Mesothelial cell of epicardium (in vitro differentiated cells): ENCODE measurements around the gene B3GNT5. TPM values are rescaled to one million over a fixed set of nuclear protein-coding genes. Genes with fewer than 3 reads are reported as not detected.

Experiments
- DNase-seq, 2 experiments: peaks; one replicate each; pipeline ENCODE4 v3.0.0; 2021; ENCODE audit warnings: low spot score in 2 of 2; ENCODE audit not compliant: unreplicated experiment in 2 of 2
- H3K27ac Mint-ChIP-seq: 2 replicates; pipeline ENCODE4 v1.8.0; 2021; ENCODE audit warnings: mixed read lengths
- H3K27me3 Mint-ChIP-seq: 2 replicates; pipeline ENCODE4 v1.8.0; 2021; ENCODE audit warnings: low read depth, mixed read lengths
- H3K36me3 Mint-ChIP-seq: 2 replicates; pipeline ENCODE4 v1.8.0; 2021; ENCODE audit warnings: mixed read lengths
- H3K4me1 Mint-ChIP-seq: 2 replicates; pipeline ENCODE4 v1.8.0; 2021; ENCODE audit warnings: mixed read lengths
- H3K4me3 Mint-ChIP-seq: 2 replicates; pipeline ENCODE4 v1.8.0; 2021; ENCODE audit warnings: mild to moderate bottlenecking, moderate library complexity, mixed read lengths
- H3K9me3 Mint-ChIP-seq: 2 replicates; pipeline ENCODE4 v1.8.0; 2021; ENCODE audit warnings: mixed read lengths
- CTCF ChIP-seq: fragments of 200-600 bp; sonication (generic); IDR thresholded peaks from one replicate; pipeline ENCODE4 v1.5.0; 2021; ENCODE audit warnings: antibody characterized with exemption; ENCODE audit not compliant: unreplicated experiment
- total RNA-seq: library from RNA; stranded (reverse); gene quantifications from 3 replicates; pipeline ENCODE4 v1.2.1, GENCODE V29; 2021

B3GNT5 gene
- total RNA-seq, 1 donor from 2014 or later: 29.1 TPM

DNA sequence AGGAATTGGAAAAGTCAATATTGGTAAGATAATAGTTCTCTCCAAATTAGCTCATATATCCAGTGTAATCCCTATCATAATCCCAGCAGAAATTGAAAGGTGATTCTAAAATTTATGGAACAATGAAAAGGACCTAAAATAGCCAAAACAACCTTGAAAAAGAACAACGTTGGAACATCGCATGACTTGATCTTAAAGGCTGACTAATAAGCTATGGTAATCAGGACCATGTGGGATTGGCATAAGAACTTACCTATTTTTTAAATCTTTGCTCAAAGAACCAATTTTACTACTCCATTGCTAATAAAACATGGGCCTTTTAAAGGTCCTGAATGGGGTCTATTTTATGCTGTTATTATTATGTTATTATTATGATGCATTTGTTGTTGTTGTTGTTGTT lies 40.9 kb downstream of the B3GNT5 start:
- DNase-seq: no peak
- Mint-ChIP-seq H3K4me1 (peaks cover 13% of the 10 kb centered on the region), H3K9me3 (peaks cover 15% of the 10 kb centered on the region), H3K27ac (no peak overlapping the region), H3K27me3 (no peaks in the 10 kb centered on the region), H3K36me3 (peaks cover 24% of the 10 kb centered on the region), H3K4me3 (no peak overlapping the region)
- no peak for TF ChIP-seq CTCF

DNA sequence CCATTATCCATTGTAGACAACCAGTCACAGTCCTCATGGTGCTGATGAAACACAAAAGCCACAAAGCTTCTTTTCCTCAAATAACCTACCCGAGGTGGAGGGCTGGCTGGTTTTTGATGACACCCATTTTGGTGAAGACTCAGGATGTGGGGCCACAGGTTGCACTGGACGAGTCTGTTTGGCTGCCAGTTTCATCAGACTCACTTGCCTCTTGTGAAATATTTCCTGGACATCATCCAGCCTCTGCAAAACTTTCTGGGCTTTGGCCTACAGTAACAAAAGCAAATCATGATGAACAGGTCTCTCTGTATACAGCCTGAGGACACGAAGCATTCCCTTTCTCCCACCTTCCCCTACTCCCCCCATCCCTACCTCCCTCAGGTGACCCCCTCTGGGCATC lies 42.2 kb downstream of the B3GNT5 start:
- Mint-ChIP-seq H3K4me1 (peaks cover 13% of the 10 kb centered on the region), H3K9me3 (peaks cover 15% of the 10 kb centered on the region), H3K27me3 (no peaks in the 10 kb centered on the region), H3K27ac (no peak overlapping the region), H3K36me3 (peaks cover 22% of the 10 kb centered on the region), H3K4me3 (no peak overlapping the region)
- DNase-seq: no peak
- no peak for TF ChIP-seq CTCF

DNA sequence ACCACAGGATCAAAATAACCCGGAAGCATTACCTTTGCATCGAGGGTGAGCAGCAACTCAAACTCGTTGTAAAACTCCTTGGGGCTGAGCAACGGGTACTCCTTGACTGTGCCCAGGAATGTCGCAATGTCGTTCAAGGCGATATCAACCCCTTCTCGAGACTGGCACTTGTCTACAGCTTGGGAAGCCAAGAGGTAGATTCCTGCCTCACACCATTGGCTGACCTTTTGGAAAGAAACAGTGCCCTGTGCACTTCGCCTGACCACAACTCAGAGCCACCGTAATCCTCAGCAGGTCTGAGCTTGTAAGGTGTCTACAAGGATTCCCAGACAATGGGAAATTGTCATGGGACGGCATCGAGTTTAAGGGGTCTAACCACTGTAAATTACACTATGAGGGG lies 43.9 kb downstream of the B3GNT5 start:
- DNase-seq: no peak
- Mint-ChIP-seq H3K27ac (no peak overlapping the region), H3K4me1 (peaks cover 3% of the 10 kb centered on the region), H3K4me3 (no peak overlapping the region), H3K27me3 (no peaks in the 10 kb centered on the region), H3K36me3 (peaks cover 21% of the 10 kb centered on the region), H3K9me3 (peaks cover 13% of the 10 kb centered on the region)
- no peak for TF ChIP-seq CTCF

GRCh38 chr3:183298701-183299153 lies 45.7 kb downstream of the B3GNT5 start:
- Mint-ChIP-seq H3K36me3 (peaks cover 15% of the 10 kb centered on the region), H3K9me3 (peaks cover 4% of the 10 kb centered on the region), H3K4me3 (no peak overlapping the region), H3K27ac (no peak overlapping the region), H3K27me3 (no peaks in the 10 kb centered on the region), H3K4me1 (peaks cover 7% of the 10 kb centered on the region)
- DNase-seq: no peak
- TF ChIP-seq CTCF: no peak

DNA sequence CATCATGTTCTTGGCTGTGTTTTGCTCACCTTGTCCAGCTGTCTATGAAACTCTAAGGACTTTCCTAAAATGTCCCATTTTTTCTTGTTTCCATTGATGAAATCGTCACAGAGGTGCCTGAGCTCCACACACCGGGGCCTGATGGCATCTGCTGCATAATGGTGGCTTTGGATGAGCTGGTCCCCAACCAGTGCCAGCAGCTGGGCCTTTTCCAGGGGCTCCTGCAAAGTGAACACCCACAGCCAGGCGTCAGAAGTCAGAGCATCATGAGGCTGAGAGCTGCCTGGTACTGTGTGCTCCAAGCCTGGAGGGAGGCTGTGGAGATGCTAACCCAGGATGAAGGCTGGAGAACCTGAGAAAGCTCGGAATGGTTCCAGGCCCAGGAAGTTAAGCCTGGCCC lies 46.9 kb downstream of the B3GNT5 start:
- no peak for TF ChIP-seq CTCF
- peaks cover 2% of the 10 kb centered on the region for H3K9me3 Mint-ChIP-seq
- peaks cover 14% of the 10 kb centered on the region for H3K36me3 Mint-ChIP-seq
- H3K4me1 Mint-ChIP-seq: peaks cover 7% of the 10 kb centered on the region
- no peak for DNase-seq
- H3K27ac Mint-ChIP-seq: no peak overlapping the region
- H3K4me3 Mint-ChIP-seq: no peak overlapping the region
- H3K27me3 Mint-ChIP-seq: no peaks in the 10 kb centered on the region

- DNase-seq: no peak
- Mint-ChIP-seq H3K9me3 (no peaks in the 10 kb centered on the region), H3K27ac (no peak overlapping the region), H3K27me3 (no peaks in the 10 kb centered on the region), H3K36me3 (peaks cover 7% of the 10 kb centered on the region), H3K4me1 (peaks cover 7% of the 10 kb centered on the region), H3K4me3 (no peak overlapping the region)
- TF ChIP-seq CTCF: no peak
These were observed 48.0 kb downstream of the B3GNT5 start for GRCh38 chr3:183300996-183301562.
